ENCODE measurements around the gene NPIPA1. TPM values are rescaled to one million over a fixed set of nuclear protein-coding genes. Genes with fewer than 3 reads are reported as not detected.
"Not testable (repeated sequence)": the region's sequence is repeated elsewhere in the genome, so short reads cannot be mapped to it uniquely, and the experiment has no call there.

Gene NPIPA1
- 66.7 and 75.0 TPM in 2 replicates for total RNA-seq (ENCODE audit: low replicate concordance)

DNA sequence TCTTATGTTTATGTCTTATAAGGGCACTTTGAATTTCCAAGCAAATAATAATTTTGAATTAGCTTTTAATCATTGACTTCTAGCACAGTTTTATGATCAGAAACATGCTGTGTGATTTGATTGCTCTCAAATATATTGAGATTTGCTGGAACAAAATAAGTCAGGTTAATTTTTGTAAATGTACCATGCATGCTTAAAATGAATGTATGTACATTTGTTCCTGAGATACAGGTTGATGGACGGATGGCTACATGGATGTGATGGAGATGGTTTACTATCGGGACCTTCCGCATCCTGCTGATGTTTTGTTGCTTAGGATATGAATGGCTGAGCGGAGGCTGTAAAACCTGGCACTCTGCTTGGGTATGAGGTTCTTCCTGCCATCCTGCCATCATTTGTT is at the start of gene NPIPA1:
NPIPA1 (plus strand) TSS at position 301 of the 400 bp plus-strand sequence; CDS start at position 301, 0 bp downstream.
- H3K27ac ChIP-seq; H3K27ac Mint-ChIP-seq; H3K9me3 Mint-ChIP-seq; DNase-seq (ENCODE audit: low spot score); H3K4me3 Mint-ChIP-seq; H4K20me1 ChIP-seq (ENCODE audit: low read depth); H3K9me3 ChIP-seq (ENCODE audit: low read depth); H3K36me3 ChIP-seq; H3K27me3 ChIP-seq; H3K36me3 Mint-ChIP-seq; H2AFZ ChIP-seq (replicated peaks); H3K4me1 Mint-ChIP-seq; H3K4me1 ChIP-seq; H3K79me2 ChIP-seq (ENCODE audit: low read depth); H3K9ac ChIP-seq; H3F3A ChIP-seq (ENCODE audit: low read depth); H3K4me3 ChIP-seq; H3K27me3 Mint-ChIP-seq (ENCODE audit: insufficient read depth, low read depth): not testable (repeated sequence)
- peak within 1 kb of the TSS; percentile 45 for H3K4me2 ChIP-seq

DNA sequence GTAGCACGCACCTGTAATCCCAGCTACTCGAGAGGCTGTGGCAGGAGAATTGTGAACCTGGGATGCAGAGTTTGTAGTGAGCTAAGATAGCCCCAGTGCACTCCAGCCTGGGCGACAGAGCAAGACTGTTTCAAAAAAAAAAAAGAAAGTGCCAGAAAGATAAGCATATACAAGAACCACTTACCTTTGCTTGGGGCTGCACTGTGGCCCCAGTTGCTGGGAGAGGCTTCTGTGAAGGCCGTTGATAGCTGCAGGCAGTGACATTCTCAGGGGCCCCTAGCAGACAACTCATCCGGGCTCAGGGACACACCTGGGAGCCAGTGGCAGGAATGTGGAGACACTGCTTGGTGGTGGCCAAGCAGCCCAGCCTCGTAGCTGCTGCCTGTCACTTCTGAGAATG is 45.1 kb upstream of the NPIPA1 start:
- H3K9me3 ChIP-seq (ENCODE audit: low read depth); DNase-seq (ENCODE audit: low spot score); H2AFZ ChIP-seq (replicated peaks); H3K27me3 Mint-ChIP-seq (ENCODE audit: insufficient read depth, low read depth); H3K4me1 Mint-ChIP-seq; H3K4me1 ChIP-seq; H3F3A ChIP-seq (ENCODE audit: low read depth); H3K4me3 Mint-ChIP-seq; H4K20me1 ChIP-seq (ENCODE audit: low read depth); H3K36me3 Mint-ChIP-seq; H3K27ac Mint-ChIP-seq; H3K79me2 ChIP-seq (ENCODE audit: low read depth); H3K36me3 ChIP-seq; H3K27me3 ChIP-seq; H3K27ac ChIP-seq; H3K9me3 Mint-ChIP-seq; H3K4me3 ChIP-seq; H3K4me2 ChIP-seq; H3K9ac ChIP-seq: not testable (repeated sequence)

DNA sequence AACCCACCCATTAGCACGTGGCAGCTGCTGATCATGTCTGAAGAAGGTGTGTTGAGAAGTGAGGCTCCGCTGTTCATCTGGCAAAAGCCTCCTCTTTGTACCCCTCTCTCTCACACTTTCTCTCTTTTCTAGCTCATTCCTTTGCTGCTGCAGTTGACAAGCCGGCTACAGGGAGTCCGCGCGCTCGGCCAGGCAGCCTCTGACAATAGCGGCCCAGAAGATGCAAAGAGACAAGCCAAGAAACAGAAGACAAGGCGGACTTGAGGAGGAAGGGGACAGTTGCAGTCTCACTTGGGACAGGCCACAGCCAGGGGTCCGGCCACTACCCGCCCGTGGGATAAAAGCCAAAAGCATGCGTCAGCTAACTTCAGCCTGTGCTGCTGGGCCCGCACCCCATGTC is 41.9 kb upstream of the NPIPA1 start:
- not testable (repeated sequence) for H3K27me3 Mint-ChIP-seq (ENCODE audit: insufficient read depth, low read depth); H3K36me3 Mint-ChIP-seq; H3K27ac Mint-ChIP-seq; H3K27me3 ChIP-seq; H3K36me3 ChIP-seq; H2AFZ ChIP-seq (replicated peaks); H3K4me3 ChIP-seq; H3K9me3 ChIP-seq (ENCODE audit: low read depth); H3K4me1 Mint-ChIP-seq; H3F3A ChIP-seq (ENCODE audit: low read depth); H3K27ac ChIP-seq; H3K4me1 ChIP-seq; H3K9ac ChIP-seq; H3K9me3 Mint-ChIP-seq; H3K79me2 ChIP-seq (ENCODE audit: low read depth); H3K4me2 ChIP-seq; H3K4me3 Mint-ChIP-seq; H4K20me1 ChIP-seq (ENCODE audit: low read depth)
- DNase-seq (ENCODE audit: low spot score), result peak; percentile 0

DNA sequence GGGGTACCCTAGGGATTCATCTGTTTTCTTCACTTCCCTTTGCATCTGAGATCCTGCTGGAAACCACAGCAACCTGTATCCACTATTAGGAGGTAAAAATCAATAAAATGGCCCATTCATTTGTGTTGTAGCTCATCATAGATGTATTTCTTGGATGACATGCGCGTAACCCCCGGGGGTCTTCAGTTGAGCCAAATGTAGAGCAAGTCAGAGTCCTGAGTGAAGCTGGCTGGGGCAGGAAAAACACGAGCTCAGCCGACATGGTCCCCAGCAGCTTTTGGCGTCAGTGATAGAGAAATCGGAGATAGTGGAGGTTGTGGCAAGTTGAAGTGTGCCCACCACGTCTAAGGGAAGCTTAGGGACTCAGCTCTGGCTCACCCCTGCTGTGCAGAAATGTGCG is 41.2 kb upstream of the NPIPA1 start:
- not testable (repeated sequence) for H3K27ac Mint-ChIP-seq; H3F3A ChIP-seq (ENCODE audit: low read depth); H3K9me3 ChIP-seq (ENCODE audit: low read depth); H3K4me2 ChIP-seq; H3K4me1 ChIP-seq; H3K4me1 Mint-ChIP-seq; H3K4me3 Mint-ChIP-seq; H3K36me3 ChIP-seq; H3K4me3 ChIP-seq; H3K36me3 Mint-ChIP-seq; H2AFZ ChIP-seq (replicated peaks); H3K27me3 Mint-ChIP-seq (ENCODE audit: insufficient read depth, low read depth); H3K79me2 ChIP-seq (ENCODE audit: low read depth); H3K9me3 Mint-ChIP-seq; H3K9ac ChIP-seq; H4K20me1 ChIP-seq (ENCODE audit: low read depth); H3K27ac ChIP-seq; H3K27me3 ChIP-seq
- DNase-seq (ENCODE audit: low spot score), result peak; percentile 0

DNA sequence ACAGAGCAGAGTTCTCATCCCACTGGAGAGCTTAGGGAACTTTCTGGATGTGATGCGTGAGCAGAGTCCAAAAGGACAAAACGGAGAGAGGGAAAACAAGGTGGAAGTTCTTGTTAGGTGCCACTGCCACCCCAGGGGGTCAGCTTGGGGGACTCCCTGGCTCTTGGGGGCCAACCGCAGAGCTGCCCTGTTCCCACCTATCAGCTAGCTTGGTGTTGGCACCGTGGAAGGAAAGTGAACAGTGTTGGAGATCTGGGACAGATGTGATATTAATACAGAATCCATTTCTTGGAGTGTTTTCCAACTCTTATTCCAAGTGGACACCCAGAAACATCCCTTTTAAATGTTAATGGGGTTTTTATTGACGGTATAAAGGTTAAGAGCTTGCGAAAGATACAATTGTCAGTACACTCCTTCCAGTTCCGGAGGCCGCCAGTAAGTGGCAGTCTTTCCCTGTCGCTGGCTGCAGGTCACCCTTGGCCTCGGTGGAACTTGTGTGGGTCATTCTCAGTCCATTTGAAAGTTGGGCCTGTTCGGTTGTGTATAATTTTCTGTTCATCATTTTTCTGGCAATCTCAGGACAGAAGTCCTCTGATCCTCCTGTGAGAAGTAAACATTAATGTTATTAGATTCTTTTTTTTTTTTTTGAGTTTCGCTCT is 40.1 kb upstream of the NPIPA1 start:
- H3K9me3 ChIP-seq (ENCODE audit: low read depth); H2AFZ ChIP-seq (replicated peaks); H3K27ac Mint-ChIP-seq; H3K79me2 ChIP-seq (ENCODE audit: low read depth); H3K9ac ChIP-seq; H3K4me1 ChIP-seq; H3F3A ChIP-seq (ENCODE audit: low read depth); H3K27me3 Mint-ChIP-seq (ENCODE audit: insufficient read depth, low read depth); H3K4me3 ChIP-seq; H3K4me2 ChIP-seq; H3K36me3 ChIP-seq; H3K4me1 Mint-ChIP-seq; DNase-seq (ENCODE audit: low spot score); H4K20me1 ChIP-seq (ENCODE audit: low read depth); H3K27ac ChIP-seq; H3K4me3 Mint-ChIP-seq; H3K36me3 Mint-ChIP-seq; H3K9me3 Mint-ChIP-seq; H3K27me3 ChIP-seq: not testable (repeated sequence)
- TF ChIP-seq, protein P1, sequence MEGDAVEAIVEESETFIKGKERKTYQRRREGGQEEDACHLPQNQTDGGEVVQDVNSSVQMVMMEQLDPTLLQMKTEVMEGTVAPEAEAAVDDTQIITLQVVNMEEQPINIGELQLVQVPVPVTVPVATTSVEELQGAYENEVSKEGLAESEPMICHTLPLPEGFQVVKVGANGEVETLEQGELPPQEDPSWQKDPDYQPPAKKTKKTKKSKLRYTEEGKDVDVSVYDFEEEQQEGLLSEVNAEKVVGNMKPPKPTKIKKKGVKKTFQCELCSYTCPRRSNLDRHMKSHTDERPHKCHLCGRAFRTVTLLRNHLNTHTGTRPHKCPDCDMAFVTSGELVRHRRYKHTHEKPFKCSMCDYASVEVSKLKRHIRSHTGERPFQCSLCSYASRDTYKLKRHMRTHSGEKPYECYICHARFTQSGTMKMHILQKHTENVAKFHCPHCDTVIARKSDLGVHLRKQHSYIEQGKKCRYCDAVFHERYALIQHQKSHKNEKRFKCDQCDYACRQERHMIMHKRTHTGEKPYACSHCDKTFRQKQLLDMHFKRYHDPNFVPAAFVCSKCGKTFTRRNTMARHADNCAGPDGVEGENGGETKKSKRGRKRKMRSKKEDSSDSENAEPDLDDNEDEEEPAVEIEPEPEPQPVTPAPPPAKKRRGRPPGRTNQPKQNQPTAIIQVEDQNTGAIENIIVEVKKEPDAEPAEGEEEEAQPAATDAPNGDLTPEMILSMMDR (IDR thresholded peaks at IDR 0.05), result peak; percentile 24

DNA sequence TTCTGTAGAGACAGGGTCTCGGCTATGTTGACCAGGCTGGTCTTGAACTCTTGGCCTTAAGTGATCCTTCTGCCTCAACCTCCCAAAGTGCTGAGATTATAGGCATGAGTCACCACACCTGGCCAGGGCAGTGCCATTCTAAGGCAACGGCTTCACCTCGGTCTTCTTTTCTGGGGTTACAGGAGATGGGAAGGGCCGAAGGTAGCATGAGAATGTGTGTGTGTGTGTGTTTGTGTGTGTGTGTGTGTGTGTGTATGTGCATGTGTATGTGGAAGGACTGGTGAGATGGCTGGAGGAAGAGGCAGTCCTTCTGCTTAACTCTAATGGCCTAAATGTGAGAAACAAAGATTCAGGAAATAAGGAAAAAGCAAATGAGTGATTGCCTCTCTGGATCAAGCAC is 39.1 kb upstream of the NPIPA1 start:
- not testable (repeated sequence) for H2AFZ ChIP-seq (replicated peaks); H3K9me3 Mint-ChIP-seq; H3K4me1 ChIP-seq; H3K27me3 ChIP-seq; H3K9ac ChIP-seq; H3K27me3 Mint-ChIP-seq (ENCODE audit: insufficient read depth, low read depth); DNase-seq (ENCODE audit: low spot score); H3K27ac ChIP-seq; H3K4me3 ChIP-seq; H3K79me2 ChIP-seq (ENCODE audit: low read depth); H3K4me2 ChIP-seq; H3K36me3 Mint-ChIP-seq; H3K4me3 Mint-ChIP-seq; H3K27ac Mint-ChIP-seq; H3K4me1 Mint-ChIP-seq; H4K20me1 ChIP-seq (ENCODE audit: low read depth); H3K36me3 ChIP-seq; H3F3A ChIP-seq (ENCODE audit: low read depth); H3K9me3 ChIP-seq (ENCODE audit: low read depth)

DNA sequence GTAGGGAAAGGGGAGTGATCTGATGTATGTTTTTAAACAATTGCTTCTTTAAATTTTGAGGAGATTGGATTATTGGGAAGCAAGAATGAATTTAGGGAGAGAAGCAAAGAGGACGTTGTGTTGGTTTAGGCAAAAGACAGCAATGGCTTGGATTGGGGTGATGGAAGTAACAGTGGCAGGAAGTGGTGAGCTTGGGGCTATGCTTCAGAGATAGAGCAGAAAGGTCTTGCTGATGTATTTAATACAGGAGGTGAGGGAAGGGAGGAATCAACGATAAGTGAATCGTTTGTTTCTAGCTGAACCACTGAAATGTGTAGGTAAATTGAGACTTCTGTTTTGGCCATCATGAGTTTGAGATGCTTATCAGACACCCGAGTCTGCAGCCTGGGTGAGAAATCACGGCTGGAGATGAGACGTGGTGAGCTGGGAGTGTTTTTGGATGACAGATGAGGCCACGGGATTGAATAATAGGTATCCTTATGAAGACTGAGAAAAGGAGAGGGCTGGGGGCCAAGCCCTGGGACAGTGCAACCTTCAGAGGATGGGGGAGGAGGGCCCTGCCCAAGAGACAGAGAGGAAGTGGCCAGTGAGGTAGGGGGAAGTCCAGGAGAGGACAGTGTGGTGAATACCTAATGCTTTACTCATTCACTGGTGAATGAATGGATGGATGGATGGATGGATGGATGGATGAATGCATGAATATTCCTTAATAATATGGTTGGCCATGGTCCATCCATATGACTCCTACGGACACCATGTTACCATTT is 33.9 kb upstream of the NPIPA1 start:
- peak; percentile 1 for DNase-seq (ENCODE audit: low spot score)
- not testable (repeated sequence) for H4K20me1 ChIP-seq (ENCODE audit: low read depth); H2AFZ ChIP-seq (replicated peaks); H3K27me3 ChIP-seq; H3K9me3 Mint-ChIP-seq; H3K27me3 Mint-ChIP-seq (ENCODE audit: insufficient read depth, low read depth); H3K9me3 ChIP-seq (ENCODE audit: low read depth); H3K27ac ChIP-seq; H3K4me1 Mint-ChIP-seq; H3K27ac Mint-ChIP-seq; H3F3A ChIP-seq (ENCODE audit: low read depth); H3K4me3 ChIP-seq; H3K4me1 ChIP-seq; H3K36me3 ChIP-seq; H3K4me2 ChIP-seq; H3K36me3 Mint-ChIP-seq; H3K9ac ChIP-seq; H3K4me3 Mint-ChIP-seq; H3K79me2 ChIP-seq (ENCODE audit: low read depth)
